Measurements from ENCODE around the gene PPP1R1A.

DNA sequence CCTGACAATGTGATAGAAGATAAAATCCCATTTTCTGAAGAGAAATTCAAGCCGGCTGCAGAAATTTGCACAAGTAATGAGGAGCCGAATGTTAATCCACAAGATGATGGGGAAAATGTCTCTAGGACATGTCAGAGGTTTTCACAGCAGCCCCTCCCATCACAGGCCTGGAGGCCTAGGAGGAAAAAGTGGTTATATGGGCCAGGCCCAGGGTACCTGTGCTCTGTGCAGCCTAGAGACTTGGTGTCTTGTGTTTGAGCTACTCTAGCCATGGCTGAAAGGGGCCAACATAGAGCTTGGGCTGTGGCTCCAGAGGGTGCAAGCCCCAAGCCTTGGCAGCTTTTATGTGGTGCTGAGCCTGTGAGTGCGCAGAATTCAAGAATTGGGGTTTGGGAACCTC, 38.8 kb upstream of the PPP1R1A start:
- no peak for TF ChIP-seq POLR2A (IDR thresholded peaks at IDR 0.05; ENCODE audit: low read depth, low read length)
- no peak for TF ChIP-seq POLR2AphosphoS5 (IDR thresholded peaks at IDR 0.05; ENCODE audit: low read depth, low read length)
